Heart left ventricle (tissue), 16 donors: ENCODE measurements around the gene SOHLH2. TPM values are rescaled to one million over a fixed set of nuclear protein-coding genes. Genes with fewer than 3 reads are reported as not detected.

ENCODE experiments used
- ATAC-seq, 4 donors: fragments of 200-7000 bp; cut with Tn5 transposase; one replicate each; pipeline ENCODE4 v1.9.1; 2020 to 2022; ENCODE audit warnings: moderate library complexity in 4 of 4, mild to moderate bottlenecking in 3 of 4, moderate number of reproducible peaks in 1 of 4
- DNase-seq, 5 donors: peaks; one replicate each; pipeline ENCODE4 v3.0.0-alpha.2; 2020
- H3K27ac ChIP-seq, 12 donors: fragments of 200-600 bp; sonication (generic) in 4 of 12; one replicate each; pipeline versions ENCODE4 v1.5.0 to v1.8.0; 2016 to 2022; ENCODE audit warnings: mild to moderate bottlenecking in 2 of 12
- H3K27me3 ChIP-seq, 9 donors: fragments of 200-600 bp; sonication (generic) in 2 of 9; one replicate each; pipeline versions ENCODE4 v1.5.1 to v1.8.0; 2016 to 2022; ENCODE audit warnings: mild to moderate bottlenecking in 3 of 9
- H3K36me3 ChIP-seq, 9 donors: fragments of 200-600 bp; sonication (generic) in 2 of 9; one replicate each; pipeline versions ENCODE4 v1.5.0 to v1.8.0; 2018 to 2022; ENCODE audit warnings: mild to moderate bottlenecking in 2 of 9
- H3K4me1 ChIP-seq, 12 donors: fragments of 200-600 bp; sonication (generic) in 4 of 12; one replicate each; pipeline versions ENCODE4 v1.5.0 to v1.8.0; 2016 to 2022; ENCODE audit warnings: mild to moderate bottlenecking in 3 of 12
- H3K4me3 ChIP-seq, 12 donors: fragments of 200-600 bp; sonication (generic) in 4 of 12; one replicate each; pipeline versions ENCODE4 v1.5.0 to v1.8.0; 2017 to 2022; ENCODE audit warnings: mild to moderate bottlenecking in 9 of 12, moderate library complexity in 4 of 12
- H3K9me3 ChIP-seq, 12 donors: fragments of 200-600 bp; sonication (generic) in 4 of 12; one replicate each; pipeline versions ENCODE4 v1.5.0 to v1.8.0; 2016 to 2022; ENCODE audit warnings: mild to moderate bottlenecking in 1 of 12
- CTCF ChIP-seq, 12 donors: fragments of 200-600 bp; sonication (generic) in 4 of 12; IDR thresholded peaks; one replicate each; pipeline versions ENCODE4 v1.5.0 to v1.8.0; 2018 to 2022; ENCODE audit warnings: antibody characterized with exemption in 12 of 12, mild to moderate bottlenecking in 5 of 12
- POLR2A ChIP-seq, 2 donors: fragments of 450-650 bp; IDR thresholded peaks; one replicate each; pipeline ENCODE4 v1.6.1; 2017; ENCODE audit warnings: antibody characterized with exemption in 2 of 2, mild to moderate bottlenecking in 2 of 2, moderate library complexity in 2 of 2
- WGBS, 4 donors: extraction: QIAGEN DNeasy Blood & Tissue Kit in 2 of 4; methylation state at CpG; one replicate each; pipeline versions ENCODE4 v1.1.5 to v1.1.7; 2013 to 2018; 5-methylcytosine and 5-hydroxymethylcytosine counted together
- intact Hi-C, 10 donors: fragments of 100-400 bp; cut with DNase I; formaldehyde crosslinking; loops; one replicate each; pipeline versions ENCODE4 v1.11.1 to v1.14.2; 2022
- polyA plus RNA-seq, 2 donors: library from polyadenylated mRNA; stranded (reverse); fragments of 200-250 nt; gene quantifications; one replicate each; pipeline ENCODE4 v1.2.3, GENCODE V29; 2013
- total RNA-seq, 9 donors: library from RNA; depleted of rRNA in 2 of 9; stranded (reverse); fragments of >200 nt in 2 of 9; fragmentation: NEBNext Ultra II Directional in 3 of 9; extraction: Animal tissue kit (Norgen Biotek cat#: 25700) in 3 of 9; gene quantifications; one replicate each; pipeline versions ENCODE4 v1.1.0 to v1.2.4, GENCODE V29; 2016 to 2023
- donor health status: ischemic (EF 13 %, LVEDD 7.1; RV severe dilation, severe dysfunction).
- donor health status: healthy with polysubstance abuse.
- donor health status: DM: no; HTN: yes; CAD: no.
- donor health status: DM: no; HTN: no; CAD: no.
- donor health status: ischemic (EF 25% LVEDD 6.9; RV normal size, moderate dysfunction).
- donor health status: ischemic (EF 25% LVEDD 5.7; RV mildly dilated, moderate dysfunction).
- donor health status: healthy.
- donor health status: DM: yes; HTN: yes; CAD: no.
- donor health status: ischemic (EF 35%, LVEDD 5.7; RV mildly dilated, moderate dysfunction).
- donor health status: nonischemic (EF 11% LVEDD 7.7; RV severe dilation, severe dysfunction).
- donor health status: DM: yes; HTN: yes; CAD: no.
- donor health status: PGD.
- donor health status: ischemic (EF 29% LVEDD 5.4; RV normal size, mild dysfunction).
- donor health status: nonischemic (EF 23%, LVEDD 6.1; RV moderate dilation, normal function).

The SOHLH2 gene
- total and polyA plus RNA-seq, 11 donors: 0.15 to 2.9 (median 0.68) TPM; not detected in 4

GRCh38 chr13:36248700-36249099, 34.3 kb upstream of the SOHLH2 start:
- H3K9me3 ChIP-seq: peaks cover 0 to 17% (median 0%) of the 10 kb centered on the region in 12 donors
- no peaks in the 10 kb centered on the region for H3K27me3 ChIP-seq
- no peak overlapping the region for H3K4me3 ChIP-seq
- TF ChIP-seq POLR2A (IDR thresholded peaks at IDR 0.05) (no peak), CTCF (IDR thresholded peaks at IDR 0.05) (no peak)
- no peak for ATAC-seq
- no peaks in the 10 kb centered on the region for H3K4me1 ChIP-seq
- no peak for DNase-seq
- H3K36me3 ChIP-seq: no peaks in the 10 kb centered on the region
- intact Hi-C loops: no loop called here
- H3K27ac ChIP-seq: no peak overlapping the region

DNA sequence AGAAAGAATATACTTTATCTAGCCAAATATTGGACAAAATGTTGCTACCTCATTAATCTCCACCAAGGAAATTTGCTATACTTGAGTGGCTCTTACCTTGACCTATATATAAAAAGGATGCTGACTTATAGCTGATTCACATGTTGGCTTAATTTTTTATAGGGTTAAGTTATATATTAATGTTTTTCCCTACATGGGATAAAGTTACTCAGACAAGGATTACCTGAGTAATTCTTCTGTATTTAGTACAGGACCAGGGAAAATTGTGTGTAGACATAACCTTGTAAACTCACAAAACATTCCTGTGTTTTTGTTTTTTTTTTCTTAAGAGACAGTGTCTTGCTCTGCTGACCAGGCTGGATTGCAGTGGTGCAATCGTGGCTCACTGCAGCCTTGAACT, 30.6 kb upstream of the SOHLH2 start:
- Histone ChIP-seq H3K36me3 (no peaks in the 10 kb centered on the region), H3K4me1 (no peaks in the 10 kb centered on the region), H3K27ac (no peak overlapping the region), H3K9me3 (peaks cover 0 to 17% (median 0%) of the 10 kb centered on the region in 12 donors), H3K27me3 (no peaks in the 10 kb centered on the region), H3K4me3 (no peak overlapping the region)
- WGBS, 4 donors: 50 to 69% (median 55%) methylated on average over 1 of the region's 1 CpG
- TF ChIP-seq CTCF (IDR thresholded peaks at IDR 0.05) (no peak), POLR2A (IDR thresholded peaks at IDR 0.05) (no peak)
- no peak for DNase-seq
- intact Hi-C loops: no loop called here
- no peak for ATAC-seq

- Histone ChIP-seq H3K9me3 (peaks cover 0 to 17% (median 0%) of the 10 kb centered on the region in 12 donors), H3K4me3 (no peak overlapping the region), H3K4me1 (no peaks in the 10 kb centered on the region), H3K27me3 (no peaks in the 10 kb centered on the region), H3K27ac (no peak overlapping the region), H3K36me3 (no peaks in the 10 kb centered on the region)
- DNase-seq (no peak), ATAC-seq (no peak)
- intact Hi-C loops: no loop called here
- TF ChIP-seq POLR2A (IDR thresholded peaks at IDR 0.05): no peak
- TF ChIP-seq CTCF (IDR thresholded peaks at IDR 0.05): no peak
- 73 to 85% (median 80%) methylated on average over 2 of the region's 2 CpGs for WGBS, 4 donors
Observed at GRCh38 chr13:36244073-36244472, 29.7 kb upstream of the SOHLH2 start.

GRCh38 chr13:36242761-36243160, 28.4 kb upstream of the SOHLH2 start:
- Histone ChIP-seq H3K4me3 (no peak overlapping the region), H3K4me1 (no peaks in the 10 kb centered on the region), H3K27ac (no peak overlapping the region), H3K9me3 (peaks cover 0 to 17% (median 0%) of the 10 kb centered on the region in 12 donors), H3K36me3 (no peaks in the 10 kb centered on the region), H3K27me3 (no peaks in the 10 kb centered on the region)
- intact Hi-C loops: no loop called here
- no peak for TF ChIP-seq CTCF (IDR thresholded peaks at IDR 0.05)
- no peak for TF ChIP-seq POLR2A (IDR thresholded peaks at IDR 0.05)
- ATAC-seq (no peak), DNase-seq (no peak)
- WGBS, 4 donors: 85 to 96% (median 90%) methylated on average over 2 of the region's 2 CpGs
